ENCODE results near the gene TPD52L2.

TPD52L2 gene

DNA sequence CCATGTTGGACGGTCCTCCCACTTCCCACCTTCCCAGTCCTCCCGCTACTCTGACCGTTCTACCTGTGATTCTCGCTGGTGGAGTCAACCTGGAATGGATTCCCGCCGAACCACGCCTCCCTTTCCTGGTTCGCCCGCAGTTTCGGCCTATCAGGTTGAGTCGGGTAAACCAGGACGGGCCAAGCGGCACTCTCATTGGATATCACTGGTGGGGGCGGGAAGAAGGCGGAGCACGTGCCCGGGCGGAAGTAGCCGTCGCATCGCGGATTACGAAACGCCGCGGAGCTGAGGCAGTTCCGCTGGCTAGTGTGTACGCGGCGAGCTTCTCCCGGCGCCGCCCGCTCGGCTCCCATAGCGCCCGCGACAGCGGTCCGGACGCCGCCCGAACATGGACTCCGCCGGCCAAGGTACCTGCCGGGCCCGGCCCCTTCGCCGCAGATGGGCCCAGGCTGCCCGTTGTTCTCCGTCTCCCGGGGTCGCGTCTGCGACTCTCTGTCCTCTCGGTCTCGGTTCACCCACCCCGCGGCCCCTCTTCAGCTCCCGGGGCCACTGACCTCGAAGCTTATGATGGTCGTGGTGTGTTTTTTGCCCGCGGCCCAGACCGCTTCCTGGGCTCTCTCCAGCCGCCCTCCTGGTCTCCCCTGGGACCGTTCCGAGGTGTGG, at the start of gene TPD52L2:
TPD52L2 (plus strand) TSS at position 293 of the 663 bp plus-strand sequence; CDS start at position 389, 96 bp downstream.
- peak; percentile 90 for FAIRE-seq

DNA sequence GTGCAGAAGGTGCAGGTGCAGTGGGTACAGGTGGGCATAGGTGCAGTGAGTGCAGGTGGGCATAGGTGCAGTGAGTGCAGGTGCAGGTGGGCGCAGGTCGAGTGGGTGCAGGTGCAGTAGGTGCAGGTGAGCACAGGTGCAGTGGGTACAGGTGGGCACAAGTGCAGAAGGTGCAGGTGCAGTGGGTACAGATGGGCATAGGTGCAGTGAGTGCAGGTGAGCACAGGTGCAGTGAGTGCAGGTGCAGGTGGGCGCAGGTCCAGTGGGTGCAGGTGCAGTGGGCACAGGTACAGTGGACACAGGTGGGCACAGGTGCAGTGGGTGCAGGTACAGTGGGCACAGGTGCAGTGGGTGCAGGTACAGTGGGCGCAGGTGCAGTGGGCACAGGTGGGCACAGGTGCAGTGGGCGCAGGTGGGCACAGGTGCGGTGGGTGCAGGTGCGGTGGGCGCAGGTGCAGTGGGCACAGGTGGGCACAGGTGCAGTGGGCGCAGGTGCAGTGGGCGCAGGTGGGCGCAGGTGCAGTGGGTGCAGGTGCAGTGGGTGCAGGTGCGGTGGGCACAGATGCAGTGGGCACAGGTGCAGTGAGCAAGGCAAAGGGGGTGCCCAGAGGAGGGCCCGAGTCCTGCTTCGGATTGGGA, 49.3 kb upstream of the TPD52L2 start:
- FAIRE-seq = no peak

DNA sequence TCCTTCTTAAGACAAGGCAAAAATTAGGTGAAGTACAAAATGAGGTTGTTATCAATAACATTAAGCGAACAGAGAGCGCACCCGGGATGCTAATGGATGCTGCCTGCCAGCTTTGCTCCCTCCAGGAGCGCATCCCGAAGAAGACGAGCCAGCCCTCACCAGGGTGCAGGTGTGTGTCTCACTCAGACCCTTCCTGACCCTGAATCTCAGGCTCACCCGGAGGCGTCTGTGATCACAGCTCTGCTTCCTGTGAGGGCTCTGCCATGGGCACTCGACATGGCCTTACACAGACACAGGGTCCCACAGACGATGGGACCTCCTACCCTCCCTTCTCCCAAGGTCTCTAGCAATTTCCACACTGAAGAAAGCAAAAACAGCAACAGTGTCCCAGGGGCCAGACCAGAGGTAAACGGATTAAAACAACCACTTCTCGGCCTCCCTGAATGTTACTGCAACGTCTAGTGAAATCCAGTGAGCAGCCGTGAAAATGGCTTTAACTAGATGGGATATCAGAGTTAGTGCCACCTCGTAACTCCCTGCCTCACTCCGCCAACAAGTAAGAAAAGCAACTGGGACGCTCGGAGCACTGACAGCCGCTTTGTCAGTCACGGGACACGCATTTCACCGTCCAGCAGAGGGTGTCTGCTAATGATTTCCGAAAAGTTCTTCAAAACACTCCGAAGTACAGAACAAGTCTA, 45.7 kb upstream of the TPD52L2 start:
- FAIRE-seq = no peak

DNA sequence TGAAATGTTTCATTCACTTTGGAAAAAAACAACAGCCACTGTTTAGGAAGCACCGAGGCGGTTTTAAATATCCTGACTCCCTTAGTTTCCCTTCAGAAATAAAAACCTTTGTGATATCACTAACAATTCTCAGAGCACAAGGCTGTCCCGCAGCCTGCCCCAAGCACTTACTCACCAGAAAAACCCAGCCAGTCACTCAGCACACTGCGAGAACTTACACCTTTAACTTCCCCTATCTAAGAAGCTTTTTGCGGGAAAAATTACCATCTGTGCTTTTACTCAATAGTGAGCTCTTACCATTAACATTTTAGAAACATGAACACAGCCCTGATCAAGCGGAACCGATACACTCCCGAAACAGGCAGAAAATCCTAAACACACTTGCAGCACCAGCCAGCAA, 43.3 kb upstream of the TPD52L2 start:
- no peak for FAIRE-seq

DNA sequence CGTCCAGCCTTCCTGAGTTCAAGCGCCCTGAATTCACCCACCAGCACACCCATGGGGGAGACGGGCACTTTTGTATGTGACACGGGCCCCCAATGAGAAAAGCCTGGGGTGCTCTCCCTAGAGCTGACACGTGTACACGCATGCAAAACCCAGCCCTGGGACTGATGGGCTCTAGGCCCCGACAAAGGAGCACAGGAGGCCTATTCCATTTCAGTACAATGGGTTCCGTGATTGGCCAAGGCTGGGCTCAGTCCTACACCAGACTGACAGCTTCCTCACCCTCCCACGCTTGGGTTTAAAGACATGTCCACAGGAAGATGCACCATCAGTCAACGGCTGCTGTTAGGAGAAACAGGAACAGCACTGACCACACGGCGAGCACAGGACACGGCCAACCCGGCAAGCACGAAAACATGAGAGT, 42.8 kb upstream of the TPD52L2 start:
- no peak for FAIRE-seq

DNA sequence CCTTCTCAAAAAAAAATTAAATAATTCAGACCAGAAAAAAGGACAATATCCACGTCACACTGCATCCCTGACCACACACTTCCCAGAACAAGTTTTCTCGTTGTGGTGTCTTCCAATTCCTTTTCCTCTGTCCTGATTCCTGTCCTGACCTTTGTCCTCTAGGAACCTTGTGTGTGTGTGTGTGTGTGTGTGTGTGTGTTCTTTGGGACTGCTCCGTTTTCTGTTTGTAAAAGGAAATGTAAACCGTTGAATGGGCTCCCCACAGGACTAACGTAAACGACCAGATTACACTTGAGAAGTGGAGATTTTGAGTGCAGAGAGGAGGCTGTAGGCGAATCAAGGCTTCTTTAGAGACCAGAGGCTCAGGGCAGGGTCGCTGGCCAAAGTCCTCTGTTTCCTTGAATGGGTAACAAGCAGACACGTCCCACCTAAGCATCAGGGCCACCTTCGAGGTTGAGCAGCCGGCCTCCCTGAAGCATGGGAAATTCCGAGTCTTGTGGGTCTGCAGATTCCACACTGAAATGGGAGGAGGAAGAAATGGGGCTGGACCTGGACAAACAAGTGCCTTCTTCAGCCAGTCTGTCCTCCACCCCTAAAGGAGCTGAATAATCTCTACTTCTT, 41.3 kb upstream of the TPD52L2 start:
- no peak for FAIRE-seq

DNA sequence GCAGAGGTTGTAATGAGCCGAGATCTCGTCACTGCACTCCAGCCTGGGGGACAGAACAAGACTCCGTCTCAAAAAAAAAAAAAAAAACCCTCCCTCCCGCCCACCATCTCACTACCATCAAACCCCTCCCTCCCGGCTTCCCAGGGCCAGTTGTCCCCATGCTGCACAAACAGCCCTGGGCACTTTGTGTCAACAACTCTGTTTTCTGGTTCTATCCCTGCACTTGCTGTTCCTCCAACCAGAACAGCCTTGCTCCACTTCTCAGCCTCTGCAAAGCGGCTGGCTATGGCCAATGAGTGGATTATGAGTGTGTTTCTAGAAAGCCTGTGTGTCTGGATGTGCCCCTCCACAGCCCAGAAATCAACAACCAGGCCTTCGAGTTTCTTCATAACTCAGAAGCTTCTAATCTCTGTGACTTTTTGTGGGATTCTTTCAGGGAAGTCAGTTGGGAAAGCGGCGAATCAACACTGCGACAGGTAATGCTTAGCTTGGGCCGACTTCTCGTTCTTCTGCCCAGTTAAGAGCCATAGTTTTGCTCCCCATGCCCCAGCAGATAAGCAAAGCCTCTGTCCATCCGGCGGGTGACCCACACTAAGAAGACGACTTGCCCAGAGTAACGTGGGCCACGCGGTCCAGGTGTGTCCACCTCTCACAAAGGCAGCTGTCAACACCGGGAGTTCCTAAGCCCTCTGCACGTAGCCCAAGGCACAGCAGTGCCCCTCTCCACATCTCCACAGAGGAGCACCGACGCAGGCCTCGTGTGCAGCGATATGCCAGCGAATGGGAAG, 39.5 kb upstream of the TPD52L2 start:
- no peak for FAIRE-seq

DNA sequence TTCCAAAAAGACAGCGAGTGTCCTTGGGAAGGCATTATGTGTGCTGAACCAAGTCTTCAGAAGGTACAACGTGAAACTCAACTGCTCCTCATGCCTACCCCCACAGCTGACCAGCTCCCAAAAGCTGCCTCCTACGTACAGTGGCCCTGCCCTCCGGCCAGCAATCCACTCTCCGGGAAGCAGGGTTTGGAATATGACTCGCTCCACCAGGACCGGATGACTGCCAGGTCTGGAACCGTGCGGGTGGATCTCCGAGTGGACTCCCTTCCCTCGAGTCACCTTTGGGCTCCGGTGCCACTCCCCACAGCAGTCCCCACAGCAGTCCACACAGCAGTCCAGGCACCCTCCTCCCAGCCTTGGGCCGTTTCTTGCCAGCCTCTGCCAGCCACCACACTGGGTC, 38.3 kb upstream of the TPD52L2 start:
- no peak for FAIRE-seq

DNA sequence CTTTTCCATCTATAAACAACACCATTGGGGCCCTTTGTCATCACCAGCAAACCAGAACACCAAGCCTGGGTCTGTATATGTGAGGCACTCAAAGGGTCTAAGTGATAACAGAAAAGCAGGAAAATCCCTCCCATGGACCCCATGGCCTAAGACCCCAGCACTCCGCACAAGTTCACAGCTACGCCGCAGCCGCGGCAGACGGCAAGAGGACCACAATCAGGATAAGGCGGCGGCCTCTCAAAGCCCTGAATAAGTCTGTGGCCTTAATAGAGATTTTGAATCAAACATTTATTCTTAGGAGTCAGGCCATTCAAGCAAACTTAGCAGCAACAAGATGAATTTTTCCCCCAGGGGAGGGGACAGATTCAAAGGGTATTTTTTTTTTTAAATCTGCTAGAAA, 36.9 kb upstream of the TPD52L2 start:
- FAIRE-seq = no peak

DNA sequence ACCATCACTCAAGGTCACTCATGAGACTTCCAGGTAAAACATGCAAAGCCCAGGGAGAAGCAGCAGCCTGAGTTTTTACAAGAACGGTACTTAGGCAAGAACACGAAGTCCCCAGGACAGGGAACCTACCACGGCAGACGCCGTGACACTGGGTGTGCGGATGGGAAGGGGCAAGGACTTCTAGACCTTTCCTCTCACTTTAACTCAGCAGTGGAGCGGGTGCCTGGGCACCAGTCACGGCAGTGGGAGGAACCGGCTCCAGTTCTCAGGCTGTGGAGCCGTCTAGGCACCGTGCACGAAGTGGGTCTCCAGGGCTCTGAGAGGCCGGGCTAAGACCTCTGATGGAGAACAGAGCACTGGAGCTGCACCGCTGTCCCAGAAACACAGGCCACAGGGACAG, 36.5 kb upstream of the TPD52L2 start:
- no peak for FAIRE-seq

DNA sequence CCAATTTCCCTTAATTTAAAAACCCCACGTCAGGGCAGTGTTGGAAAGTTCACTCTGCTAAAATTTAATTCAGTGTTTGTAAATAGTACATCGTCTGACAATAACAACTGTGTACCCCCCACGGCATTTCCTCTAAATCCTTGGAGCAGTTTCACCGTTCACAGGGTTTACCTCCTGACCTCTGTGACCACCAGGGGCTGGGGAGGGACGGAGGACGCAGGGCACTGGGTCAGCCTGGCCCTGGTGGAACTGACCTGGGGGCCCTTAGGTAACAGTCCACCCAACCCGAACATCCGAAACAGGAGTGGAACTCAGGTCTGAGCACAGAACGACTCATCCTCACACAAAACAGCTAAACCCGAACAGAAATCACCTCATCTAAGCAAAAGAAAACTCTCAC, 36.1 kb upstream of the TPD52L2 start:
- FAIRE-seq = no peak

DNA sequence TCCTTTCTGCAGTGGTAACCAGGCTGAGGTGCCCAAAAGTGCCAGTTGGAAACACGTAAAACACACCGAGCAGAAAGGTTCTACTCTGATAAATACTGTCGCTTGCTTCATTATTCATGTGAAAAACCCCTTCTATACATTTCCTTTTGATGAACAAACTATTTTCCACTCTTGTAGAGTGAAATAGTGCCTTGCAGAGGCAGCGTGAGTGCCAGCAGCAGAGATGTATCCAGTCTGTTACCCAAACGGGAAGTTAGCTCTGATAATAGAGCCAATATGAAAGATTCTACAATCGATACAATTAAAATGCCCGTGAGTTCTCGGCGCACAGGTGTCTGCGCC, 35.5 kb upstream of the TPD52L2 start:
- FAIRE-seq = no peak

DNA sequence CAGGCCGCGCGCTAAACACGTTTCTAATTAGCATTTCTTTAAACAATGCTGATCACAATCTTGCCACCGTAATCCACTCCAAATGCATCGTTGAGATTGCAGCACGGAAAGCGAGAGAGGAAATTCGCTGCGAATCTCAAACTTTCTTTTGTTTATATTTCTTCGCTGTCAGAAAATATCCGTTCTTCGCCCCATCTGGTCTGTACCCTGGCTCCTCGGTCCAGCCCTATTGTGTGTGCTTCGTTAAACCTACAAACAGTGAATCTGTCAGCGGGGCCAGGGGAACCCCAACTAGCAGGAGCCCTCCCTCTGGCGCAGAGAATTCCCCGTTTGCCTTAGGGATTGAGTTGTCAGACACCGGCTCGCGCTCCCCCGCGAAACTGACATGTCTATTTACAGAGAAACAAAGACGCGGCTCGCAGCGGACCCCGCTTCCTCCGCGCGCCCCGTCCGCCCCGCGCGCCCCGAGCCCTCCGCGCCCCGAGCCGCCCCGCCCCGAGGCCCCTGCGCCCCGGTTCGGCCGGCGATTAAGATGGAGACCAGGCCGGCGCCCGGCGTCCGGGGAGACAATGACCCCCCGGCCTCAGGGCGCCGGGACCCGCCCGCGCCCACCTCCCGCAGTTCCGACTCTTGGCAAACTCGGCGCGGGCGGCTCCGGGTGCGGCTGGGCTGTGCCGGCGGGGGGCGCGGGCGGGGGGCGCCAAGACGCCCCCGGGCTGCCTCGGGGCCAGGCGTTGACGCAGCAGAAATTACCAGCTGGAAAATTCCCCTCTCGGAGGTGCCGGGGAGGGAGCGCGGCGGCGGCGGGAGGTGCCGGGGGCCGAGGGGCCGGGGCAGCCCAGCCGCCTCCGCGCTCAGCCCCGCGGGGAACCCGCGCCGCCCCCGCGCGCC, 34.9 kb upstream of the TPD52L2 start:
- FAIRE-seq = no peak

DNA sequence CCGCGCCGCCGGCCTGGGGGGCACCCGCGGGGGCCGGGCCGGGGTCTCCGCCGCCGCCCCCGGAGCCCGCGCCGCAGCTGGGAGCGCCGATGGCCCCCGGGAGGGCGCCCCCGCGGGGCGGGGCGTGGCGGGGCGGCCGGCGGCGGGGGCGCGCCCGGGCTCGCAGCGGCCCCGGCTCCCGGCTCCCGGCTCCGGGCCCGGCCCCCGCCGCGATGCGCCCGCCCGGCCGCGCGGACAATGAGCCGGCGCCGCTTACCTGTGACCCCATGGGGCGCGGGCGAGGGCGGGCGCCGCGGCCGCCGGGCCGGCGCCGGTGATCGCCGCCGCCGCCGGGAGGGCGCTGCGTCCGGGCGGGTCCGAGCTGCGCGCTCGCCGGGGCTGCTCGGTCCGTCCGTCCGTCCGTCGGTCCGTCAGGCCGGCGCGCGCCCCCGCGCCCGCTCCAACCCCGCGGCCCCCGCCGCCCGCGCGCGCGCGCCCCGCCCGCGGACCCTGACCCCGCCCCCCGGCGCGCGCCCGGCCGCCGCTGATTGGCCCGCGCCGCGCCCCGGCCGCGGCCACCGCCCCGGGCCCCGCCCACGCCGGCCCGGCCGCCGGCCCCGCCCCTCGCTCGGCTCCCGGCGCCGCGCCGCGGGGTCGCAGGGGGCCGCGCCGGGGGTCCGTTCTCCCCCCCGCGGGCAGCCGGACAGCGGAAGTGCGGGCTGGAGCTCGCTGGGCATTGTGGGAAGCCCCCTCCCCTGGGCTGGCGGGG, 34.1 kb upstream of the TPD52L2 start, which contains the start of gene ZBTB46:
ZBTB46 (minus strand) TSS at position 424 of the 748 bp plus-strand sequence. CDS start 40,507 bp downstream, outside the sequence.
- no peak for FAIRE-seq

DNA sequence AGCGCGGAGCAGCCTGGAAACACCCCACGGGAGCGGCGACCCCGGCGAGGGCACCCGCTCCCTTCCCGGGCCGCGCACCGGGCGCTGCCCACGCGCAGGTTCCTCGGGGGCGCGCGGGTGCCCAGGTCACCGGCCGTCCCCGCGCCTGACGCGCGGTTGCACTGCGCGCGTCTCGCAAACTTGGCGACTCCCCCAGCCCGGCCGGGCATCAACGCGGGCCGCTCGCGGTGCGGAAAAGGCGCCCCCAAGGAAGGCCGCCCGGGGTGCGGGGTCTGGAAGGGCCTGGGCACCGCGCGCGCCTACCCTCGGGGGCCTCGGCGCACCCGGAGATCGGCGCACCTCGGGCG, 33.5 kb upstream of the TPD52L2 start:
- FAIRE-seq = no peak

DNA sequence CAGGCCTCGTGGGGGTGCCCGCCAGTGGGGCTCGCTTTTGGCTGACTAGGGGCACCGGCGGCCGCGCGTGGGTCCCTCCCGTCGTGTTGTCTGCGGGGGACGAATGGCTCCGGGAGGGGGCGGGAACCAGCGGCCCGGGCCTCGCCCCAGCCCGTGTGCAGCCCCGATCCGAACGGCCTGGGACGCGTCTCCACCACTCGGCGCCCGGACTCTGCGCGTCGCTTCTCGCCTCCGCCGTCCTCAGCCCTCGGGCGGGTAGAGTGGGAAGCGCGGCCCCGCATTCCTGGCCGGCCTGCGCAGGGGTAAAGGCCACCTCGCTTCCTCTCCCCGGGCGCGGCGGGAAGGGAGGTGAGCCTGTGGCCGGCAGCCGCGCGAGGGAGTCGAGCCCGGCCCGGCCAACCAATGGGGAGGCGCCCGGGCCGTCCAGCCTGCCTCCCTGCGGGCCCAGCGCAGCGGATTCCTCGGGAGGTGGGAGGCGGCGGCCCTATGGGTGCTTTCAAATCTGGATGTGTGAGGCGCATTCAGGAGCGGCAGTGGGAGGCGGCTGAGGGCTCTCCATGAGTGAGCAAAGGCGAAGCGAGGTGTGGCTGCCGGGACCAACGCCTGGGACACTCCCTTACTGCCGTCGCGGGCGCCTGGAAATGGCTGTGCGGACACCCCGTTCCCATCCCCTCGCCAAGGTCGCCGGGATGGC, 32.9 kb upstream of the TPD52L2 start:
- FAIRE-seq = no peak

DNA sequence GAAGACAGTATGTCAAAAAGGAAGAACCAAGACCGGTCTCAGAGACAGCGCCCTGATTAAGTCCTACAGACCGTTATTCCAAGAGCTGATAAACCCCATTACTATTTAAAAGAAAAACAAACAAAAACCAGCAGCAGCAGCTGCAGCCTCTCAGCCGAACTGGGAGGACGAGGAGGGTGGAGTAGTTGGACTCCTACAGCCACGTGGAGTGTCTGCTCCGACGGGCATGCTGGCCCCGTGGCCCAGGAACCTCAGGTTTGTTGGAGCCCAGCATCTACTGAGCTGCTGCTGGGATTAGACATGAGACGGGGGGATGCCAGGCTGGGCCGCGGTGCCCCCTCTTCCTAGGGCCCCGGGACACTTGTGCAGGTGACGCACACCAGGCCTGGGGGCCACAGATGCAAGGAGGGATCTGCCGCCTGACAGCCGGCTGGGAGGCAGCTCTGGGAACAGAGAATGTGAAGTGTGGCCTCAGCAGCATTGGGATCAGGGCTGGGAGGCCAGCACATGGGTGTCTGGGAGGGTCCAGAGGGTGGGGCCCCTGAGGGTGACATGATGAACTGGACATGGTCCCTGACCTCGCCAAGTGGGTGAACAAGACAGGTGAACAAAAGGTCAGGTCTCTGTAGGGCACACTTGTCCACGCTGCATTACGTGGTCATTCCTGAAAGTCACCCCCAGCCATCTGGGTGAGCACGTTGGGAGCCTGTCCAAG, 31.1 kb upstream of the TPD52L2 start:
- FAIRE-seq = no peak

DNA sequence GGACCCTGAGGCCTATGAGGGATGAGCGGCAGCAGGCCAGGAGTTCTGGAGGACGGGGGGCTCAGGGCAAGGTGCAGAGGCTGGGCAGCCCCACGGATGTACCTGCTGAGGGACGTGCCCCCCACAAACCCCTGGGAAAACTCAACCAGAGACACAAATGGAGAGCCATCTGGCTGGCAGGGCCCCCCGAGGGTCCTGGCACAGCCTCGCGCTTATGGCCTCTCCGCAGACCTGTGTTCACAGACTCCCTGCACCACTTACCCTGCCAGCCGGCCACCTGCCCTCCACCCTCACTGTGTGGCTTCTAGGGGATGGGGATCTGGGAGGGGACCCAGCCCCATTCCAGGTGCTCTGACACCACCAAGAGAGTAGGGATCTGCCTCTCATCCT, 30.6 kb upstream of the TPD52L2 start:
- no peak for FAIRE-seq

DNA sequence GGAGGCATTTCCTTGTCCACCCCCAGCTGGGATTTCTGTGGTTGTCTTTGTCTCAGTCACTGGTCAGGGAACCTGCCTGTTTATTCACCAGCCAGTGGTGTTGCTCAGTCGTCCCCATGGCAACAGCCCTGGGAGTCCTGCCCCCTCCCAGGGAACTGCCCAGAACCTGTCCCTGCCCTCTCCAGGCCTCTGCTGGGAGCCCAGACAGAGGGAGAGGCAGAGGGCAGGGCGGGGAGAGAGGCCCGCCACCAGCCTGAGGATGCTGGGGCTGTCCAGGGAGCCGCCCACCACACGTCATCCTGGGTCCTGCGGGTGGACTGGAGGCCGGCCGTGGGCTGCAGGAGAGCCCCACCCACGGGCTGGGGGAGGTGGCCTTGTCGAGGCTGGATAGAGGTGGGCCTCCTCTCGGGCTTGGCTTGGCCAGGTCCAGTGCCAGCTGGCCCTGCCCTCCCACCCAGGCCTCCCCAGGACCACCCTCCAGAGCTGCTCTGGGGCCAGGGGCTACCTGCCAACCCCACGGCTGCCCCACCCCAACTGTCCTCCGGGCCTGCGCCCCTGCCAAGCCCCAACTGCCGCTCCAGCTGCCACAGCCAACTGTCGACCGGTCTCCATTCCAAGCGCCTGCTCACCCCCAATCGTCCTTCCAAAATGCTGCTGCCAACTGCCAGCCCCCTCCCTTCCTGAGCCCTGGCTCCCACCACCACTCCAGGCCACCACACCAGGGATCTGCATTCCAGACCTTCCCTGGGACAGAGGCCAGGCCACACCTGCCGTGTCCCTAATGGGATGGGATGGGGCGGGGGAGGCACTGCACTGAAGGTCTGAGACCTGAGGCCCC, 29.8 kb upstream of the TPD52L2 start:
- peak; percentile 9 for FAIRE-seq

Data from islet of Langerhans (tissue), 1 donor.